A549 (cell line): Measurements from ENCODE around the gene FAM163B.

Experiments used
- CTCF ChIP-seq: fragments of >200 bp; sonication (Bioruptor Twin); formaldehyde crosslinking; IDR thresholded peaks from 3 replicates; pipeline ENCODE4 v1.5.1; 2016
- POLR2A ChIP-seq: IDR thresholded peaks from 2 replicates; pipeline ENCODE4 v1.6.1; 2012; ENCODE audit warnings: mild to moderate bottlenecking, low read length

GRCh38 chr9:133587466-133587865 lies 21.7 kb downstream of the FAM163B start:
- TF ChIP-seq CTCF (no peak), POLR2A (no peak)
